ENCODE data around the gene GPRIN3.

DNA sequence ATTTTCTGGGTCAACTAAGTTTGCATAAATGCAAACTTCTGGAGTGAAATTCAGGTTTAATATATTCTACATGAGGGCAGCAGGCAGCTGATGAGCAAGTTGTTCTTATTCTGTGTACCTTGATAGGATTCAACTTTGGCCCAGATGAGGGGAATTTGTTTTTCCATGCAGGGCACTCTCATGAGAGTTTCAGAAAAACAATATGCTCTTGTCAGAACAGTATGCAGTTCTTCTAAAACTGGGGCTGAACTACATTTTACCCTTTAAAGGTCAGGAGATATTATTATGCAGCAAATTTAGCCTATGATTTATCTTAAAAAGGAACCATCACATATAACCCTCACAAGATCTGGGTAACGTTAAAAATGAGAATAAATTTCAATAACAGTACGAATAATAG is 19.2 kb downstream of the GPRIN3 start:
- no peak for TF ChIP-seq EZH2phosphoT487 (IDR thresholded peaks at IDR 0.05; ENCODE audit: insufficient read depth, low read depth)
- no peak for TF ChIP-seq EZH2 (IDR thresholded peaks at IDR 0.05; ENCODE audit: insufficient read depth, poor library complexity, severe bottlenecking)

Measured in GM23248 (cell line).